Gastroesophageal sphincter (tissue), 4 donors: Measurements from ENCODE around the gene DOCK7. TPM values are rescaled to one million over a fixed set of nuclear protein-coding genes. Genes with fewer than 3 reads are reported as not detected.

Experiments
- ATAC-seq: fragments of 150-250 bp; one replicate; pipeline ENCODE4 v1.9.1; 2016; ENCODE audit warnings: mild to moderate bottlenecking, moderate library complexity
- H3K27ac ChIP-seq, 4 donors: fragments of 200-600 bp; sonication (generic) in 3 of 4; 1 replicate in 3 of 4; 2 replicates in 1 of 4; pipeline ENCODE4 v1.5.1; 2016 to 2019
- H3K27me3 ChIP-seq: fragments of 200-600 bp; sonication (generic); one replicate; pipeline ENCODE4 v1.5.1; 2019
- H3K36me3 ChIP-seq, 2 donors: fragments of 200-600 bp; sonication (generic); one replicate each; pipeline ENCODE4 v1.5.1; 2019; ENCODE audit warnings: control low read depth in 1 of 2
- H3K4me1 ChIP-seq, 3 donors: fragments of 200-600 bp; sonication (generic); 1 replicate in 2 of 3; 2 replicates in 1 of 3; pipeline ENCODE4 v1.5.1; 2016 to 2019; ENCODE audit warnings: control low read depth in 2 of 3
- H3K4me3 ChIP-seq, 2 donors: fragments of 200-600 bp; sonication (generic); one replicate each; pipeline ENCODE4 v1.5.1; 2019; ENCODE audit warnings: mild to moderate bottlenecking in 1 of 2, moderate library complexity in 1 of 2
- H3K9me3 ChIP-seq, 3 donors: fragments of 200-600 bp; sonication (generic); one replicate each; pipeline ENCODE4 v1.5.1; 2017 to 2019; ENCODE audit warnings: control low read depth in 2 of 3
- EP300 ChIP-seq: sonication (generic); formaldehyde crosslinking; IDR thresholded peaks from one replicate; pipeline ENCODE4 v1.6.1; 2017; ENCODE audit warnings: antibody characterized with exemption, mild to moderate bottlenecking
- POLR2A ChIP-seq, 2 donors: fragments of 450-650 bp; IDR thresholded peaks; one replicate each; pipeline ENCODE4 v1.6.1; 2017; ENCODE audit warnings: antibody characterized with exemption in 2 of 2, mild to moderate bottlenecking in 2 of 2, moderate library complexity in 1 of 2
- POLR2AphosphoS5 ChIP-seq: sonication (generic); formaldehyde crosslinking; IDR thresholded peaks from one replicate; pipeline ENCODE4 v1.6.1; 2017; ENCODE audit warnings: antibody characterized with exemption
- WGBS, 2 donors: methylation state at CpG; one replicate each; pipeline ENCODE4 v1.1.5; 2018; ENCODE audit warnings: low coverage in 1 of 2; 5-methylcytosine and 5-hydroxymethylcytosine counted together
- total RNA-seq, 4 donors: library from RNA; depleted of rRNA; stranded (reverse); fragments of >200 nt; gene quantifications; one replicate each; pipeline ENCODE4 v1.1.0, GENCODE V29; 2016
- TF ChIP-seq, protein P1 (sequence below), 4 experiments: fragments of 200-600 bp in 2 of 4; fragments of 450-650 bp in 2 of 4; sonication (generic) in 1 of 4; IDR thresholded peaks; one replicate each; pipeline ENCODE4 v1.5.1; 2017 to 2019; ENCODE audit warnings: antibody characterized with exemption in 4 of 4, mild to moderate bottlenecking in 2 of 4, moderate library complexity in 2 of 4

The DOCK7 gene
- total RNA-seq, 4 donors from 2014 or later, result 30.2 to 50.7 (median 36.2) TPM

DNA sequence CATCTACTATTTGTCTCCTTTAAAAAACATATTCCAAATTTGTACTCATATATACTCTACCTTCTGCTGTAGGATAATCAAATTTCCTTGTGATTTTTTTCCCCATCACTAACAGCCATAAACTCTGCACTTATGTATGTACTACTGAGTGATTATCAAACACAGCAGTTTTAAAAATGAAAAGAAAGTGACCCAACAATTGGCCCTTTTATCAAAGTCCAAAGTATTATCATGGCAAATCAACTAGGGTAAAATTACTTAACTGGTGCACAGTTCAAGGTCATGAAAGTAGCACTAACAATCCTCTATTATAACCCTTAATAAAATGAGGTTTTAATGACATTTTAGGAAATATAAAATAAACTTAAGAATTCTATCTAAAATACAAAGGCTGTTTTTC is 79.3 kb downstream of the DOCK7 start:
- no peaks in the 10 kb centered on the region for H3K27me3 ChIP-seq
- no peak for ATAC-seq
- peaks cover 0 to 27% of the 10 kb centered on the region in 2 donors for H3K36me3 ChIP-seq
- H3K9me3 ChIP-seq, result no peaks in the 10 kb centered on the region
- TF ChIP-seq POLR2AphosphoS5 (no peak), POLR2A (IDR thresholded peaks at IDR 0.05) (no peak), EP300 (no peak)
- TF ChIP-seq, protein P1, sequence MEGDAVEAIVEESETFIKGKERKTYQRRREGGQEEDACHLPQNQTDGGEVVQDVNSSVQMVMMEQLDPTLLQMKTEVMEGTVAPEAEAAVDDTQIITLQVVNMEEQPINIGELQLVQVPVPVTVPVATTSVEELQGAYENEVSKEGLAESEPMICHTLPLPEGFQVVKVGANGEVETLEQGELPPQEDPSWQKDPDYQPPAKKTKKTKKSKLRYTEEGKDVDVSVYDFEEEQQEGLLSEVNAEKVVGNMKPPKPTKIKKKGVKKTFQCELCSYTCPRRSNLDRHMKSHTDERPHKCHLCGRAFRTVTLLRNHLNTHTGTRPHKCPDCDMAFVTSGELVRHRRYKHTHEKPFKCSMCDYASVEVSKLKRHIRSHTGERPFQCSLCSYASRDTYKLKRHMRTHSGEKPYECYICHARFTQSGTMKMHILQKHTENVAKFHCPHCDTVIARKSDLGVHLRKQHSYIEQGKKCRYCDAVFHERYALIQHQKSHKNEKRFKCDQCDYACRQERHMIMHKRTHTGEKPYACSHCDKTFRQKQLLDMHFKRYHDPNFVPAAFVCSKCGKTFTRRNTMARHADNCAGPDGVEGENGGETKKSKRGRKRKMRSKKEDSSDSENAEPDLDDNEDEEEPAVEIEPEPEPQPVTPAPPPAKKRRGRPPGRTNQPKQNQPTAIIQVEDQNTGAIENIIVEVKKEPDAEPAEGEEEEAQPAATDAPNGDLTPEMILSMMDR (IDR thresholded peaks at IDR 0.05), result no peak
- H3K27ac ChIP-seq, result no peak overlapping the region
- no peak overlapping the region for H3K4me3 ChIP-seq
- H3K4me1 ChIP-seq, result no peaks in the 10 kb centered on the region

DNA sequence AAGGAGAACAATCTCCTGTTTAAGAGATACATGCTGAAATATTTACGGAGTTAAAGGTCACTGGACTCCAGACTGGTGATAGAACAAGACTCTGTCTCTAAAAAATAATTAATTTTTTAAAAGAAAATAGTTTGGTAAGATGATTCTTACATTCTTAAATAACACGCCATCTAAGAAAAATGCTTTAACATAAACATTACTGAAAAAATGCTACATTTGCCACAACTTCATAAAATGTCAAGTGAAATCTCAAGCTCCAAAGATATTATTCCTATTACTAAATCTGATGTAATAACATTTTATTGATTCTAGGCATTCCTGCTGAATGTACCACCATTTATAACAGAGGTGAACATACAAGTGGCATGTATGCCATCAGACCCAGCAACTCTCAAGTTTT is 86.7 kb downstream of the DOCK7 start:
- TF ChIP-seq EP300 (no peak), POLR2A (IDR thresholded peaks at IDR 0.05) (no peak), POLR2AphosphoS5 (no peak)
- TF ChIP-seq, protein P1 (IDR thresholded peaks at IDR 0.05), result no peak
- ATAC-seq, result no peak
- 92 to 100% methylated on average over 2 of the region's 2 CpGs for WGBS, 2 donors
- Histone ChIP-seq H3K27ac (no peak overlapping the region), H3K4me3 (no peak overlapping the region), H3K36me3 (no peaks in the 10 kb centered on the region), H3K27me3 (no peaks in the 10 kb centered on the region), H3K9me3 (no peaks in the 10 kb centered on the region), H3K4me1 (no peaks in the 10 kb centered on the region)

DNA sequence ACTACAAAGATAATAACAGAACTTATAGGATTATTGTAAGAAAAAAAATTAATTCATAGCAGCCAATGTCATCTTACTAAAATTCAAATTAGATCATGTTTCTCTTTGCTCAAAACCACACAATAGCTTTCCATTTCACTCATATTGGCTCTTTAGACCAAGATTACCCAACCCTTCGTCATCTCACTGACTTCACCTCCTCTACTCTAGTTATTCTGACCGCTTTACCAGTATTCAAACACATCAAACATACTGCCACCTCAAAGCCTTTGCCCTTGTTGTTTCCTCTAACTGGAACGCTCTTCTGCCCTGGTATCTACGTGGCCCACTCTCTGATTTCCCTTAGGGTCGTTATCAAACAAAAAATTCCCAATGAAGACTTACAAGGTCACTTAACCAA is 89.1 kb downstream of the DOCK7 start:
- H3K4me1 ChIP-seq, result no peaks in the 10 kb centered on the region
- TF ChIP-seq POLR2A (IDR thresholded peaks at IDR 0.05) (no peak), POLR2AphosphoS5 (no peak), EP300 (no peak)
- TF ChIP-seq, protein P1 (IDR thresholded peaks at IDR 0.05), result no peak
- no peak overlapping the region for H3K27ac ChIP-seq
- H3K4me3 ChIP-seq, result no peak overlapping the region
- 92 to 95% methylated on average over 5 of the region's 5 CpGs for WGBS, 2 donors
- H3K27me3 ChIP-seq, result no peaks in the 10 kb centered on the region
- no peaks in the 10 kb centered on the region for H3K36me3 ChIP-seq
- no peak for ATAC-seq
- no peaks in the 10 kb centered on the region for H3K9me3 ChIP-seq

DNA sequence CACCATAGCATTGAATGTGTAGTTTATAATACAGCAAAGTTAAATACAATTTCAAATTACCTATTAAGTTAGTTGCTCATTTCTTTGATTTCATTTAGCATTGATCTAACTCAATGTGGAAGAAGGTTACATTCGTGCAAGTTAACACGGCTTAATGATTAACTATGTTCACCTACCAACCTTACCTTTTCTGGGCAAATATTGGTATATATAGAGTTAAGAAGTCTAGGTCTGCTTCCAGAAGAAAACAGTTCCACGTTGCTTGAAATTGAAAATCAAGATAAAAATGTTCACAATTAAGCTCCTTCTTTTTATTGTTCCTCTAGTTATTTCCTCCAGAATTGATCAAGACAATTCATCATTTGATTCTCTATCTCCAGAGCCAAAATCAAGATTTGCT is 90.9 kb downstream of the DOCK7 start, which contains the start of gene ANGPTL3:
ANGPTL3 (plus strand) TSS at position 240 of the 400 bp plus-strand sequence; CDS start at position 287, 47 bp downstream.
- WGBS, 2 donors, result 77 to 91% methylated on average over 3 of the region's 3 CpGs
- peaks cover 0 to 5% of the 10 kb centered on the region in 2 donors for H3K36me3 ChIP-seq
- no peaks in the 10 kb centered on the region for H3K27me3 ChIP-seq
- TF ChIP-seq, protein P1 (IDR thresholded peaks at IDR 0.05), result no peak
- TF ChIP-seq POLR2A (IDR thresholded peaks at IDR 0.05) (no peak), EP300 (no peak), POLR2AphosphoS5 (no peak)
- no peak for ATAC-seq
- H3K4me3 ChIP-seq, result no peak within 1 kb of the TSS
- H3K4me1 ChIP-seq, result no peaks in the 10 kb centered on the region
- H3K9me3 ChIP-seq, result no peaks in the 10 kb centered on the region
- H3K27ac ChIP-seq, result no peak within 1 kb of the TSS

DNA sequence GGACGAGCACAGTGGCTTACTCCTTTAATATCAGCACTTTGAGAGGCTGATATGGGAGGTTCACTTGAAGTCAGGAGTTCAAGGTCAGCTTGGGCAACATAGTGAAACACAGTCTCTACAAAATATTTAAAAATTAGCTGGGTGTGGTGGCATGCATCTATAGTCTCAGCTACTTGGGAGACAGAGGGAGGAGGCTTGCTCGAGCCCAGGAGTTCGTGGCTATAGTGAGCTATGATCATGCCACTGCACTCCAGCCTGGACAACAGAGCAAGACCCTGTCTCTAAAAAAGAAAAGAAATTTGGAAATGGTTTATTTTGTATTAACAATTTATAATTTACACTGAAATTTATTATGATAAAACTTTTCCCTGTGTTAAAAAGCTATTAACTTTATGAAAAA is 92.5 kb downstream of the DOCK7 start:
- Histone ChIP-seq H3K27ac (no peak overlapping the region), H3K9me3 (no peaks in the 10 kb centered on the region), H3K36me3 (peaks cover 0 to 5% of the 10 kb centered on the region in 2 donors), H3K4me3 (no peak overlapping the region), H3K4me1 (no peaks in the 10 kb centered on the region), H3K27me3 (no peaks in the 10 kb centered on the region)
- no peak for TF ChIP-seq EP300
- TF ChIP-seq, protein P1 (IDR thresholded peaks at IDR 0.05), result no peak
- no peak for ATAC-seq
- WGBS, 2 donors, result 94 to 100% methylated on average over 3 of the region's 3 CpGs
